Aorta (tissue), 5 donors: ENCODE results near the gene ZNF500. TPM values are rescaled to one million over a fixed set of nuclear protein-coding genes. Genes with fewer than 3 reads are reported as not detected.
A peak's percentile ranks its signal among the peaks of the same experiment; 100 is the strongest.

Experiments
- ATAC-seq: fragments of 200-7000 bp; cut with Tn5 transposase; one replicate; pipeline ENCODE4 v1.9.1; 2022; ENCODE audit warnings: moderate library complexity; ENCODE audit not compliant: low FRiP score
- DNase-seq, 2 donors: peaks; one replicate each; pipeline ENCODE4 v3.0.0-alpha.2; 2020
- H3K27ac ChIP-seq, 2 donors: one replicate each; pipeline ENCODE4 v1.5.1; 2013; ENCODE audit warnings: low read length in 2 of 2, mild to moderate bottlenecking in 2 of 2, moderate library complexity in 2 of 2, control low read depth in 1 of 2, inconsistent platforms in 1 of 2, low read depth in 1 of 2
- H3K27me3 ChIP-seq, 2 donors: one replicate each; pipeline ENCODE4 v1.6.1; 2013; ENCODE audit warnings: control low read depth in 1 of 2, low read length in 1 of 2, mild to moderate bottlenecking in 1 of 2, moderate library complexity in 1 of 2; ENCODE audit not compliant: insufficient read depth in 2 of 2, control insufficient read depth in 1 of 2
- H3K36me3 ChIP-seq, 2 donors: one replicate each; pipeline ENCODE4 v1.6.1; 2013; ENCODE audit warnings: control low read depth in 1 of 2, low read length in 1 of 2, mild to moderate bottlenecking in 1 of 2; ENCODE audit not compliant: insufficient read depth in 2 of 2, control insufficient read depth in 1 of 2
- H3K4me1 ChIP-seq, 2 donors: one replicate each; pipeline ENCODE4 v1.6.1; 2013; ENCODE audit warnings: low read length in 2 of 2, control low read depth in 1 of 2, mild to moderate bottlenecking in 1 of 2, moderate library complexity in 1 of 2; ENCODE audit not compliant: insufficient read depth in 2 of 2, control insufficient read depth in 1 of 2
- H3K4me3 ChIP-seq, 2 donors: one replicate each; pipeline ENCODE4 v1.5.1; 2013; ENCODE audit warnings: low read length in 2 of 2, control low read depth in 1 of 2, mild to moderate bottlenecking in 1 of 2
- H3K9me3 ChIP-seq: one replicate; pipeline ENCODE4 v1.6.1; 2013; ENCODE audit warnings: mild to moderate bottlenecking, low read length; ENCODE audit not compliant: control insufficient read depth
- WGBS, 2 donors: extraction: QIAGEN DNeasy Blood & Tissue Kit; methylation state at CpG; one replicate each; pipeline ENCODE4 v1.1.7; 2013; 5-methylcytosine and 5-hydroxymethylcytosine counted together
- intact Hi-C, 2 donors: fragments of 100-400 bp; cut with DNase I; formaldehyde crosslinking; loops; one replicate each; pipeline versions ENCODE4 v1.14.2 to v1.15.0; 2022
- polyA plus RNA-seq, 2 donors: library from polyadenylated mRNA; stranded (reverse); fragments of 200-250 nt; gene quantifications; one replicate each; pipeline ENCODE4 v1.2.3, GENCODE V29; 2013
- total RNA-seq, 2 donors: library from RNA; stranded (reverse); fragmentation: NEBNext Ultra II Directional; extraction: Animal tissue kit (Norgen Biotek cat#: 25700); gene quantifications; one replicate each; pipeline ENCODE4 v1.2.1, GENCODE V29; 2021
- donor health status: healthy with polysubstance abuse.
- donor health status: Bipolar disorder and iron deficiency.
- donor health status: DM: no; HTN: no; CAD: no.
- donor health status: DM: no; HTN: no; CAD: no.
- donor health status: DM: yes; HTN: yes; CAD: no.

Gene ZNF500
- total and polyA plus RNA-seq, 4 donors: 1.9 to 17.0 (median 13.0) TPM

GRCh38 chr16:4803898-4804762, 37.2 kb upstream of the ZNF500 start:
- no peak overlapping the region for H3K4me3 ChIP-seq
- intact Hi-C loops: loop anchor here in 1 of 2 donors (2.0 kb wide), 1 partner anchor 35 kb away; no protein-coding TSS in a partner anchor
- H3K9me3 ChIP-seq: no peaks in the 10 kb centered on the region
- ATAC-seq: no peak
- peaks cover 0 to 2% of the 10 kb centered on the region in 2 donors for H3K36me3 ChIP-seq
- no peaks in the 10 kb centered on the region for H3K27me3 ChIP-seq
- no peak overlapping the region for H3K27ac ChIP-seq
- H3K4me1 ChIP-seq: no peaks in the 10 kb centered on the region
- DNase-seq: no peak
- WGBS, 2 donors: 83 to 84% methylated on average over 26 of the region's 26 CpGs

DNA sequence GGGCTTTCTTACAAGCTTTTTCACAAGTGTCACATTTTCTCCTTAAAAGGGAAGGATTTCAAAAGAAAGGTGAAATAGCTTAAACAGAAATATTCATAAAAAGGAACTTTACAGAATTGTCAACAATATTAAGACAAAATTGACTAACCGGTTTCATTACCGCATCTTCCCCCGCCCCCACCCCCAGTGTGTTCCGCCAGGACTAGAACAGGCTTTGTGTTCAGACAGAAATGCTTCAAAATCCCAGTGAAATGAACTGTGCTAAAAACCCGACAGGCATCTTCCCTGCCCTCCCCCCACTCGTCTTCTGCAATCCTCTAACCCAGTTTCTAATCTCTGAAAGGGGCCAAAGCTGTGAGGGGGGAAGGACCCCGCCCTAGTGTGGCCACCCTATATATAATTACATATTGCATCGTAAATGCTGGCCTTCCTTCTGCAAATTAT, 36.5 kb upstream of the ZNF500 start:
- H3K4me3 ChIP-seq: no peak overlapping the region
- H3K27me3 ChIP-seq: no peaks in the 10 kb centered on the region
- no peak for DNase-seq
- H3K27ac ChIP-seq: no peak overlapping the region
- no peak for ATAC-seq
- peaks cover 0 to 2% of the 10 kb centered on the region in 2 donors for H3K36me3 ChIP-seq
- intact Hi-C loops: loop anchor here in 1 of 2 donors (2.0 kb wide), 1 partner anchor 35 kb away; no protein-coding TSS in a partner anchor
- H3K4me1 ChIP-seq: no peaks in the 10 kb centered on the region
- no peaks in the 10 kb centered on the region for H3K9me3 ChIP-seq
- WGBS, 2 donors: 42 to 48% methylated on average over 8 of the region's 8 CpGs

GRCh38 chr16:4802659-4803287, 35.8 kb upstream of the ZNF500 start:
- no peaks in the 10 kb centered on the region for H3K4me1 ChIP-seq
- 0 to 1% methylated on average over 52 to 59 of the region's 59 CpGs for WGBS, 2 donors
- peak overlapping the region in 1 of 2 donors; percentile 18 for H3K27ac ChIP-seq
- H3K4me3 ChIP-seq: peak overlapping the region; percentile 63 to 71
- no peaks in the 10 kb centered on the region for H3K27me3 ChIP-seq
- peak; percentile 95 to 97 for DNase-seq
- intact Hi-C loops: loop anchor here in 1 of 2 donors (1.0 to 2.0 kb wide), 2 partner anchors 34 to 68 kb away; partner anchors contain the start of genes ANKS3 and DNAAF8
- H3K9me3 ChIP-seq: no peaks in the 10 kb centered on the region
- peaks cover 0 to 2% of the 10 kb centered on the region in 2 donors for H3K36me3 ChIP-seq
- peak; percentile 96 for ATAC-seq

DNA sequence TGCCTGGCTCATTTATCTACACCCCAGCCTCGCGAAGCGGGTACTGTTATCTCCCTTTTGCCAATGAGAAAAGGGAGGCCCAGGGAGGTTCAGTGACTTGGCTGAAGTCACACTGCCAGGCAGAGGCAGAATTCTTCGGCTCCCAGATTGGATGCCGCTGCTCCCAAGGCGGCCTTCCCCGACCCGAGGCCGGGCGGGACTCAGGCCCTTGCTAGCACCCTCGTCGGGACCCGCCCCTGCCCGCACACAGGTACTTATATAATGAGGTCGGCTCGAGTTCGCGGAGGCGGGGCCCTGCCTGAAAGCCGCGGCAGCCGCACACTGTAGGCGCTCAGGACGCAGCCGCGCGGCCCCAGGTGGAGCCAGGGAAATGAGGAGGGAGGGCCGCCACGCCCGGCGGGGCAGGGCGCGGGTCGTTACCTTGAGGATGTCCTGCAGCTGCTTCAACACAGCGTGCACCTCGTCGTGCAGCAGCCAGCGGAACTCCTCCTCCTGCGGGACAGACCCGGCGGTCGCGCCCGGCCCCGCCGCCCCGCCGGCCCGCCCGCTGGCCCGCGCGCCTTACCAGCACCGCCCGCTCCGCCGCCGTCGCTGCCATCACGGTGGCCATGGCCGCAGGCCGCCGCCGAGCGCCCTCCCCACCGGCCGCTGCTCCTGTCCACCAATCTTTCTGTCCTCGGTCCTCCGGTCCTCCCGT, 35.1 kb upstream of the ZNF500 start, which contains the start of gene ROGDI:
Gene ROGDI, minus strand, starts transcription at position 672 of the 697 bp plus-strand sequence. Its CDS starts 62 bp downstream, at position 610.
- no peaks in the 10 kb centered on the region for H3K4me1 ChIP-seq
- peak within 1 kb of the TSS; percentile 63 to 71 for H3K4me3 ChIP-seq
- intact Hi-C loops: loop anchor here in 1 of 2 donors (1.0 to 2.0 kb wide), 2 partner anchors 33 to 68 kb away; partner anchors contain the start of genes ANKS3 and DNAAF8
- peak; percentile 76 to 86 for DNase-seq
- WGBS, 2 donors: 0 to 1% methylated on average over 45 to 70 of the region's 70 CpGs
- ATAC-seq: peak; percentile 48
- no peaks in the 10 kb centered on the region for H3K9me3 ChIP-seq
- peaks cover 0 to 2% of the 10 kb centered on the region in 2 donors for H3K36me3 ChIP-seq
- peak within 1 kb of the TSS in 1 of 2 donors; percentile 18 for H3K27ac ChIP-seq
- no peaks in the 10 kb centered on the region for H3K27me3 ChIP-seq

DNA sequence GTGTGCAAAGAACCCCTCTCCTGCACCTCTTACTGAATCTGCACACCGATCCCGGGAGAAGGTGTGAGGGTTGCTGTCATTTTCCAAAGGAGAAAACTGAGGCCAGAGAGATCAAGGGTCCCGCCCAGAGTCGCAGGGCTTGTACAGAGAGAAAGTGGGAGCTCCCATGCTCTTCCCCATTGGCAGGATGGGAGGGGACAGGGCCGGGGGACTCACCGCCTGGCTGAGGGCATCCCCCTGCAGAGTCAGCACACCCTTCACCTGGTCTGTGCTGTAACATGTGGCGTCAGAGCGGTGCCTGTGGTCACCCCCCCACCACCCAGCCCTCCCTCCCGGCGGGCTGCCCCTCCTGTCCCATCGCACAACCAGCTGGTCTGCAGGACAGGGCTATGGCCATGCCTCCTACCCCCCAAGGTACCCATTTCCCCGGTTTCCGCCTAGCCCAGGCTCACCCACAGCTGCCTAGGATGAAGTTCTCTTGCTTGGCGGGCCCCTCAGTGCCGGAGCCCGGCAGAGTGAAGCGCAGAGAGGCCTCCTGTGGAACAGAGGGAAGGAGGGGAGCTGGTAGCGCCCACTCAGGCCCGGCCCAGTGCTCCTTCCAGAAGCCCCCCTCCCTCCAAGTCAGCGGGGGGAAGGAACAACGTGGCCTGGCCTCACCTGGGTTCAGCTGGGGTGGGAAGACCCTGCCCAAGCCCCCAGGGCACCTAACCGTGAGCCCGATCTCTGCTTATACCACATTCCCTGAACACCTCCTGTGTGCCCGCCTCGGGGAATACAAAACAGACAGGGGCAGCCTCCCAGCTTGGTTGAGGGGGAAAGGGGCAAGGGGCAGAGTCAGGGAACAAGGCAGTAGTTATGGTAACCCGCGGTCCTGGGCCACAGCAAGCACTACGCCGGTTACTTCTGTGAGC, 34.3 kb upstream of the ZNF500 start:
- H3K4me3 ChIP-seq: no peak overlapping the region
- intact Hi-C loops: no loop called here
- no peak overlapping the region for H3K27ac ChIP-seq
- 53 to 54% methylated on average over 29 of the region's 29 CpGs for WGBS, 2 donors
- no peaks in the 10 kb centered on the region for H3K4me1 ChIP-seq
- peaks cover 0 to 2% of the 10 kb centered on the region in 2 donors for H3K36me3 ChIP-seq
- DNase-seq (no peak), ATAC-seq (no peak)
- no peaks in the 10 kb centered on the region for H3K27me3 ChIP-seq
- H3K9me3 ChIP-seq: no peaks in the 10 kb centered on the region

DNA sequence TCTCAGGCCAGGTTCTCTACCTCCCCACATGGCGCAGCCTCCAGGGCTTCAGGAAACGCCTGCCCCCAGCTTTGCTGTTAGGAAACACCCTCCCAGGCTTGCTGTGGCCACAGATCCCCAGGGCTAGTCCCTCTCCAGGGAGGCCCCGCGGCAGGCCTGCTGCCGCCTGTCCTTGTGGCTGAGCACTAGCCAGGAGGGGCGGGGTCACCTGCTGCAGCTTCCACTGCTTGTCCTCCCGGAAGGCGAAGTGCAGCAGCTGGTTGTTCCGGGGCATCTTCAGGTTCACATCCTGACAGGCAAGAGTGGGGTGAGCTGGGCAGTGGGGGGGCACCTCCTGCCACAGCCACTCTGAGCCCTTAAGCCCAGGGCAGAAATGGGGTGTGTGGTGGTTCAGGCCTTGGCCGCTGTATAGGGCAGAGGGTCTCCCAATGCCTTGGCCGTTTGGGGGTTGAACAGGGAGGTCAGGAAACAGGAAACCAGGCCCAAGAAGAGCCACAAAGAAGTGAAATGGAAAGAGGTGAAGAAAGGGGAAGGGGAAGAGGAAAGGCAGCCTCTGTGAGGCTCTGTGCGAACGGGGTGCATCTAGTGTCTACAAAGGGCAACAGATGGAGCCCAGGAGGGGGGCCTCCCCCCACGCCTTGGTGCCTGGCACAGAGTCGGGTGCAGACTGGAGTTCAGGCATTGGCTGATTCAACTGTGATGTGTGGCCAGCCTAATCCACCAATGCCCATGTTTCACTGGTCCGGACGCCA, 33.5 kb upstream of the ZNF500 start:
- H3K27me3 ChIP-seq: no peaks in the 10 kb centered on the region
- no peak overlapping the region for H3K27ac ChIP-seq
- no peak for ATAC-seq
- DNase-seq: no peak
- no peaks in the 10 kb centered on the region for H3K9me3 ChIP-seq
- peaks cover 0 to 2% of the 10 kb centered on the region in 2 donors for H3K36me3 ChIP-seq
- no peak overlapping the region for H3K4me3 ChIP-seq
- 83 to 84% methylated on average over 17 of the region's 17 CpGs for WGBS, 2 donors
- H3K4me1 ChIP-seq: no peaks in the 10 kb centered on the region
- intact Hi-C loops: no loop called here

DNA sequence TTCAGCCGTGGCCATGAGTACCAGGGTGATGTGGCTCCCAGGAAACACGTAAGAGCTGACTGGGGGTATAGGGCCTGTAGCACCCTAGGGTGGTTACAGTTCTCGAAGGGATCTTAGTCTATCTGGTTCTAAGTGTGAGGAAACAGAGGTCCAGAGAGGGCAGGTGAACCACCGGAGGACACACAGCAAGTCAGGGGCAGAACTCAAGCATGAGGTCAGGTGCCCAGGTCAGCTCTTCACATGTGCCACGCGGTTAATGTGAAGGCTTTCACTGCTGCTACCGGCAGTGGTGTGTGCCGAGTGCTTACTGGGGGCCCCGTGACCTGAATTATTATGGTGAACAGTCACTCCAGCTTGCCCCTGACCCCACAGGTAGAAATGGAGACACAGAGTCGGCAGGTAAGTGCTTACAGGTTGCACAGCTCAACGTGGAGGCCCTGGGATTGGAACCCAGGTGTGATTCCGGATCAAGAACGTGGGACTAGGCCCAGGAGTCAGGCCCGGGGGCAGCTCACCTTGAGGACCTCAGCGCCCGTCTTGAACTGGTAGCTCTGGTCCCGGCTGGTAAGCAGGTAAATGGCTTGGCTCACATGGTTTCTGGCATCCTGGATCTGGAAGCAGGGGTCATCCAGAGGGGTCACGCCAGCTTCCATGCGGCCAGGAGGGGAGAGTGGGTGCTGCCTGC, 32.4 kb upstream of the ZNF500 start:
- Histone ChIP-seq H3K4me1 (no peaks in the 10 kb centered on the region), H3K27me3 (no peaks in the 10 kb centered on the region), H3K27ac (no peak overlapping the region), H3K4me3 (no peak overlapping the region), H3K9me3 (no peaks in the 10 kb centered on the region), H3K36me3 (no peaks in the 10 kb centered on the region)
- intact Hi-C loops: no loop called here
- DNase-seq (no peak), ATAC-seq (no peak)
- WGBS, 2 donors: 93 to 95% methylated on average over 19 of the region's 19 CpGs
